ENCODE data around the gene MVD.

MVD gene

DNA sequence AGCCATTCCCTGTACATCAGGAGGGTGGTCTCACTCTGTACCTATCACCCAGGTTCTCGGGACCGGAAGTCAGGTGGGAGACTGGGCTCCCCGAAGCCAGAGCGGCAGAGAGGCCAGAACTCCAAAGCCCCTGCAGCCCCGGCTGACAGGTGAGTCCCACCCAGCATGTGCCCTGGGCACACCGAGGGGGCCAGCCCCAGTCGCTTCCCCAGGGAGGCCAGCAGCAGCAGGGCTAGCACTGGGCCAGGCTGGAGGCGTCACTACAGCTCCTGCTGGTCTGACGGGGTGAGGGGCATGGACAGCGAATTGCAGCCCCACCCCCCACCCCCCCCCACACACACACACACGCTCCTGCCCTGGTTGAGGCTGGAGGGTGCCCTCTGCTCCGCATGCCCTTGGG lies 32.5 kb downstream of the MVD start:
- DNase-seq (ENCODE audit: insufficient read length, low spot score) (no peak), FAIRE-seq (no peak)

DNA sequence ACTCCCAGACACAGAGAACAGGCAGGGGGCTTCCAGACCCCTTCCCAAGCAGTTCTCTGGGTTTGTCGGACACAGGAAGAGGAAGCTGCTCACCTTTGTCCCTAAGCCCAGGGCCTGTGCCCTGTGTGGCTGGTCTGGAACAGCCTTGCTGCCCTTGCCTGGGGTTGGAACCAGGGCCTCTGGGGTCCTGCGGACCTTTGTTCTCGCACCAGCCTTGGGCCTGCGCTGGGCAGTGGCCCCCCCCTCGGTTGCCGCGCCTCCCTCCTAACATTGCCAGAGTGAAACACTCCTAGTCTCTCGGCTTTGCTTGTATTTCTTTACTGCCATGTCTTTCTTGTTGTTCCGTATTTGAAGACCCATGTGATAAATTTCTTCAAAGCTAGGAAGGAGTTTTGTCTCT lies 33.1 kb downstream of the MVD start:
- DNase-seq (ENCODE audit: insufficient read length, low spot score) = no peak
- FAIRE-seq = no peak

DNA sequence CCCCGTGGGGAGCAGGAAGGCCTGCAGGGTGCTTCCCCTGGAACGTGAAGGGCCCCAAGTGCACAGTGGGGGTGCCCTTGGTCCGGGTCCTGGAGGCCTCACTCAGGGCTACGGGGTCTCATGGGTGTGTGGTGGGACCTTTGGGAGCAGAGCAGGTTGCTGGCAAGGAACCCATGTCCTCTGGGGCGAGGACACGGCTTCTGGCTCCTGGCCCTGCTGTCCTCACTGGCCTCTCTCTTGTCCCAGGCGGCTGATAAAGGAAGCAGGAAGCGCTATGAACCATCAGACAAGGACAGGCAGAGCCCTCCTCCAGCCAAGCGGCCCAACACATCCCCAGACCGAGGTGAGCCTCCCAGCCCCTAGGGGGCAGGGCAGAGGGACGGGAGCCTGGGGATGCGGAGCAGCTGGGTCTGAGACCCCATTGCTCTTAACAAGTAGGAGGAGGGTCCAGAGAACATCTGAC lies 34.3 kb downstream of the MVD start:
- no peak for DNase-seq (ENCODE audit: insufficient read length, low spot score)
- no peak for FAIRE-seq

DNA sequence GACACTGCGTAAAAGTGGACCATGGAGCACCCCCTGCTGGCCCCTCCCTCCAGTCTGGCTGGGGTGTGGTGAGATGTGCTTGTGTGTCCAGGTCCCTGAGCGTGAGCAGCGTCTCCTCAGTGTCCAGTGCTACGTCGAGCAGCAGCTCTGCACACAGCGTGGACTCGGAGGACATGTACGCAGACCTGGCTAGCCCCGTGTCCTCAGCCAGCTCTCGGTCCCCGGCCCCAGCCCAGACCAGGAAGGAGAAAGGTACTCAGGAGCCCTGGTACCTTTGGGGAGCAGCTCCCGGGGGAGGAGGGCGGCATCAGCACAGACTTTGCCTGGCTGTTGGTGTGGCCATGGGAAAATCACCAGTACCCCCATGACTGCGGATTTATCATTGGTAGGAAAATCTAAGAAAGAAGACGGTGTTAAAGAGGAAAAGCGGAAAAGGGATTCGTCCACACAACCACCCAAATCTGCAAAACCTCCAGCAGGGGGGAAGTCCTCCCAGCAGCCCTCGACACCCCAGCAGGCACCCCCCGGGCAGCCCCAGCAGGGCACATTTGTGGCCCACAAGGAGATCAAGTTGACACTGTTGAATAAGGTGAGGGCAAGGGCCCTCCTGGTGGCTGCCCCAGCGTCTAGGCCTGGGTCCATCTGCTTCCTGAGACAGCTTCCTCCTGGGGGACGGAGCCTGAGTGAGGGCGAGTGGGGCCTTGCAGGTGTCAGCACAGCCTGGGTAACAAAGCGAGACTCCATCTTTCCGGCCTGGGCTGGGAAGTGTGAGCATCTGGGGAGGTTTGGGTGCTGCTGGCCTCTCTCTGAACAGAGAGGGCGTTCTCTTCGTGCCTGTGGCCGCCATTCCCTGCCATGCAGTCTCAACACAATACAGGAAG lies 35.1 kb downstream of the MVD start:
- DNase-seq (ENCODE audit: insufficient read length, low spot score) (no peak), FAIRE-seq (no peak)

DNA sequence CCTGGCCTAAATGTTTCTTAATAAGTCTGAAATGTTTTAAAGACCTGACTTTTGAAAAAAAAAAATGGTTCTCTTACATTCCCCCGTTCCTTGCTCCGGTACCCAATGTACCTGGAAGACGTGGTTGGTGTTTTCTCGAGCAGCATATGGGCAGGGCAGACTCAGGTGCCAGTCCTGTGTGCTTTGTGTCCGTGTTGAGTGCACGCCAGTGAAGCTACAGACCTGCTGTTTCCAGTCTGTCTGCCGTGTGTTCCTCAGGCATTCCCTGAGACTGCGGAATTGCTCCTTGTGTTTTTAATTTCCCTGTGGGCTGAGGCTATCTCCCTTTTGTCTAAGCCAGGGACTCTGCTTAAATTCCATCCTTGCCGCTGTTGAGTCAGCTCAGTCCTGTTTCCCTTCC lies 36.2 kb downstream of the MVD start:
- FAIRE-seq = no peak
- DNase-seq (ENCODE audit: insufficient read length, low spot score) = no peak

- FAIRE-seq (no peak), DNase-seq (ENCODE audit: insufficient read length, low spot score) (no peak)
Measured at GRCh38 chr16:88624977-88625576, 37.8 kb downstream of the MVD start.

DNA sequence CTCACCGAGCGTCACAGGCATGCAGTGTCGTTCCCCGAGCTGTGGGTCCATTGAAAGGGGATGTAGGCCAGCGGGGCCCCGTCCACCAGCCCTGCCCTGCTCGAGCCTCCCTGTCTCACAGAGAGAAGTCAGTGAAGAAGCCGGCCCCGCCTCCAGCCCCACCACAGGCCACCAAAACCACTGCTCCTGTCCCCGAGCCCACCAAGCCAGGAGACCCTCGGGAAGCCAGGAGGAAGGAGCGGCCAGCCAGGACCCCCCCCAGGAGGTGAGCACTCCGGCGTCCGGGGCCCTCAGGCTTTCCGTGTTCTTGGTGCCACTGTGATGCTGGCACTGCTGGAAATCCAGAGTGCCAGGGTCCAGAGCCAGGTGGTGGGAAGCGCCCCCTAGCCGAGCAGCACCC lies 38.4 kb downstream of the MVD start:
- no peak for FAIRE-seq

DNA sequence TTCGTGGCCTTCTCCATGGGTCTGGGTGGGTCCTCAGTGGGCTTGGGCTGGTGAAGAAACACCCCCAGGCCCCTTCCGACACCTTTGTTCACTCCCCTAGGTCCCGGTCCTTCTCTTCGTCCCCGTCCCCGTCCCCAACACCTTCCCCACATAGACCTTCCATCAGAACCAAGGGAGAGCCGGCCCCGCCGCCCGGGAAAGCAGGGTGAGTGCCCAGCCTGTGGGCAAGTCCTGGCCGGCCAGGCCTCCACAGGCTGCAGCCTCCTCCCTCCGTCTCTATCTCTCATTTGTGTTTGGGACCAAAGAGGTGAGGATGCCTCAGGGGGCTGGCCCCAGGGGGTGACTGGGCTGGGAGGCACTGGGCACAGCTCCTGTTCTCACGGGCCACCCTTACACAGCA lies 39.0 kb downstream of the MVD start:
- FAIRE-seq (no peak), DNase-seq (ENCODE audit: insufficient read length, low spot score) (no peak)

More for the DNA sequence above, 38.4 kb downstream of the MVD start:
- DNase-seq (ENCODE audit: insufficient read length, low spot score) = no peak

DNA sequence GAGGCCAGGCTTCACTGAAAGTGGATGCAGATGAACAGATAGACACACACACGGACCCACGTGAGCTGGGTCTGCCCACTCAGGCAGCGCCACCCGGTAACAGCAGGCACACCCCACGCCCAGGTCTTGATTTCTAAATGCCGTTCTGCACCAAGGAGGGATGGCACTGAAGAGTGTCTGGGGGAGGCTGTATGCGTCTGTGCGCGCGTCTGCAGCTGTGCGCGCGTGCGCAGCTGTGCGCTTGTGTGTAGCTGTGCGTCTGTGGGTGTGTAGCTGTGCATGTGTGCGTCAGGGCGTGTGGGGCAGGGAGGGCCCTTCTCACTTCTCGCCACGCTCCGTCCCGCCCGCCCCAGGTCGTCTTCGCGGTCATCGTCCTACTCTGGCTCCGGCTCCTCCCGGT lies 40.0 kb downstream of the MVD start:
- DNase-seq (ENCODE audit: insufficient read length, low spot score) = no peak
- FAIRE-seq = no peak

DNA sequence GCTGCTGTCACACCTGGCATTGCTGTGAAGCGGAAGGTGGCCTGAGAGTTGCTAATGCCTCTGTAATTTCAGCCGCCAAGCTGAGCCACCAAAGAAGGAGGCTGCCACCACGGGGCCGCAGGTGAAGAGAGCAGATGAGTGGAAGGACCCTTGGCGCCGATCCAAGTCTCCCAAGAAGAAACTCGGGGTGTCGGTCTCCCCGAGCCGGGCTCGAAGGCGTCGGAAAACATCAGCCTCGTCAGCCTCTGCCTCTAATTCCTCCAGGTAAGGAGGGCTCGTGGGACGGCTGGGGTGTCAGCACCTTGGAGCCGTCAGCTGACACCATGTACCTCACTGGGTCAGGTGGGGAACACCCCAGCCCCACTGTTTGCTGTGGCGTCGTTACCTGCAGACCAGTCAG lies 40.8 kb downstream of the MVD start:
- FAIRE-seq = no peak

GRCh38 chr16:88619859-88620815 lies 42.8 kb downstream of the MVD start:
- FAIRE-seq (no peak), DNase-seq (ENCODE audit: insufficient read length, low spot score) (no peak)

More for the DNA sequence above, 40.8 kb downstream of the MVD start:
- no peak for DNase-seq (ENCODE audit: insufficient read length, low spot score)

DNA sequence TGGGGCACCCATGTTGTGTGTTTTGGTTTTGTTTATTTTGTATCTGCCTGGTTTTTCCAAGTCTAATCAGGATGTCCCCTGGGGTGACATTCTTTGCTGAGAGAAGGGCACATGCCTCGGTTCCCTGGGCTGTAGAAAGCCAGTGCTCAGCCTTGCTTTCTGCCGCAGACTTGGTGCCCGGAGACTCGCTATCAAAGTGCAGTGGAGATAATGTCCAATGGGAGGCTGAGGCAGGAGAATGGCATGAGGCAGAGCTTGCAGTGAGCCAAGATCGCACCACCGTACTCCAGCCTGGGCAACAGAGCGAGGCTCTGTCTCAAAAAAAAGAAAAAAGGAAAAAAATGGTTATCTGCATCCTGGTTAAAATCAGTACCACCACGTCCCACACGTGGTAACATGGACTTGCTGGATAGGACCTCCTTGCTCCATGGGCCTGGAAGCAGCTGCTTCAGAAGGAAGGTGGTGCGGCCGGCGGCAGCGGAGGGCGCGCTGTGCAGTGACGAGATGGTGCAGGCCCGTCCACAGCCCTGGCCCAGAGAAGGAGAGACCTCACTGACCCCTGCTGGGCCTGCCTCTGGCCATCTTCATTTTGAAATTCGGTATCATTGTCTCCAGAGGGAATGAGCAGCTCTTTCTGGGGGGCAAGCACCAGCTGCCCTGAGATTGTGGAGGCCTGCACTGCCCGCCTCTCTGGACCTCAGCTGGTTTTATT lies 43.8 kb downstream of the MVD start:
- FAIRE-seq = no peak

DNA sequence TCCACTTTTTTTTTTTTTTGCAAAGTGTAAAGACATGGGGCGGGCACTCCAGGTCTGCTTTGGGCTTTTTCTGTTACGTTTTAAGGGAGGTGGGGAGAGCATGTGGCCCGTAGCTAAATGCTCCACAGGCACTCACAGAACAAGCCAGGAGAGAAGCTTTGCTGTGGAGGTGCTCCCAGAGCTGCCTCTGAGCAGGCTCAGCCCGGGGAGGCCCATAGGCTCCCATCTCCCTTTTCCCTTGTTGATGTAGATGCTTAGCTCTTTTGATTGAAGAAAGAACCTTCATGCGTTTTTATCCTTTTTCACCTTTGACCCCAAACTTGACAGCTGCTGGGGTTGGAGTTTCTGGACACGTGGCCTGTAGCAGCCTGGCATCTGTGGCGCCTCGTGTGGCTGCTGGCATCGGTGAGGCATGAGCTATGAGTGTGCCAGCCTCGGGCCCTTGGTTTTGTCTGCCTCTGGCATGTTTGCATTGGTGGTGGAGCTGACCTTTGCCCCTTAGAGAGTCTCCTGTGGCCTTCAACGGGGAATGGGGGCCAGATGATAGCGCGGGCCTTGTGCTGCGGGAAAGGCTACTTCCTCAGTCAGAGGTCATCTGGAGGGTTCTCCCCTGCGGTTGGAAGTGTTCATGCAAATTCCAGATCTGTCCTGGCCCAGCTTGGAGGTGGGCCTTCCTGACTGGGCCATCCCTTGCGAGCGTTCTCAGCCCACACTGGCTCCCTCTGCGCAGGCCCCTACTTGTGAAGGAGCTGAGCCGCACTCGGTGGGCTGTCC lies 44.5 kb downstream of the MVD start:
- FAIRE-seq = no peak
- no peak for DNase-seq (ENCODE audit: insufficient read length, low spot score)

More for the DNA sequence above, 43.8 kb downstream of the MVD start:
- DNase-seq (ENCODE audit: insufficient read length, low spot score) = no peak

GRCh38 chr16:88617268-88618031 lies 45.4 kb downstream of the MVD start:
- DNase-seq (ENCODE audit: insufficient read length, low spot score) = no peak
- FAIRE-seq = no peak

- DNase-seq (ENCODE audit: insufficient read length, low spot score) (no peak), FAIRE-seq (no peak)
Measured at GRCh38 chr16:88616736-88617135, 46.2 kb downstream of the MVD start.

DNA sequence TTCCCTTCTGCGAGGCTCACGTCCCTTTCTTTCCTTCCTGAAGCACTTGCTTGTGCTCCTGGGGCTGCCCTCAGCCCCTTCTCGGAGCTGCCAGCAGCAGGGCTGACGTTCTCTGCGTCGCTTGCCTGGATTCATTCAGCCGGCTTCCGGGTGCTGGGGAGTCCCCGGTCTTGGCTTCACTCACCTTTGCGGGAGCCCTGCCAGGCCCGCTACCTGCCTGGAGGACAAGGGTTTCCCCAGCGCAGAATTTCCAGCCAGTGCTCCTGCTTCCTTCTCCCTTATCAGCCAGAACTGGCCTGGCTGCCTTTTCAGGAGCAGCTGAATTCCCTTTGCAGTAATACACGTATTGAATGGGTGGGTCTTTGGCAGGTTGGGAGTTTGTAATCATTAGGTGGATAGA lies 46.6 kb downstream of the MVD start:
- DNase-seq (ENCODE audit: insufficient read length, low spot score) = no peak

DNA sequence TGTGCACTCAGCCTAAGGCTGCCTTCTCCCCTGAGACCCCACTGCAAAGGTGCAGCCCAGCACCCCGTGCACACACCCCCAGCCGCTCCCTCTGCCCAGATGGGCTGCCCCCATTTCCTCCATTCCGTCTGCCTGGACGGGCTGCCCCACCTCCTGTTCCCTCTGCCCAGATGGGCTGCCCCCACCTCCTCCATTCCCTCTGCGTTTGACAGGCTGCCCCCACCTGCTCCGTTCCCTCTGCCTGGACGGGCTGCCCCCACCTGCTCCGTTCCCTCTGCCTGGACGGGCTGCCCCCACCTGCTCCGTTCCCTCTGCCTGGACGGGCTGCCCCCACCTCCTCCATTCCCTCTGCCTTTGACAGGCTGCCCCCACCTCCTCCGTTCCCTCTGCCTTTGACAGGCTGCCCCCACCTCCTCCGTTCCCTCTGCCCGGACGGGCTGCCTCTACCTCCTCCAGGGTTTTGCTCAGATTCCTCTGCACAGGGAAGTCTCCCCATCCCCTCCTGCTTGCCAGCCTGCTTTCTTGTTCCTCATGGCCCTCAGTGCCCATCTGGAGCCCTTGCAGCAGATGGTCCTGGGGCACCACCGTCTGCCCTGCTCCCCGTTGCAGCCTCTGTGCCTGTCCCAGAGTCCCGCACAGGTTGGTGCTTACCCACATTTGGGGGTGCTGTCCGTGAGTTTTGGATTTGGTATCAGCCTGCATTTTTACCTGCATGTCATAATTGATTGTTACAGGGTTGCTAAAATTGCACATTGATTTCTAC lies 47.9 kb downstream of the MVD start:
- FAIRE-seq = peak; percentile 26
- DNase-seq (ENCODE audit: insufficient read length, low spot score) = no peak

More for the DNA sequence above, 46.6 kb downstream of the MVD start:
- FAIRE-seq = no peak
